Measurements from ENCODE around the gene CHORDC1. TPM values are rescaled to one million over a fixed set of nuclear protein-coding genes. Genes with fewer than 3 reads are reported as not detected.

Gene CHORDC1
- polyA plus RNA-seq, 1 of the 3 experiments (the other 2 are of a cell fraction) = 12.1 TPM

- Histone ChIP-seq H3K9ac (no peak overlapping the region), H4K20me1 (ENCODE audit: insufficient read depth) (no peaks in the 10 kb centered on the region), H3K4me1 (ENCODE audit: control insufficient read depth in 1 of 2, insufficient read depth in 2 of 2, low read depth in 1 of 2, low read length in 1 of 2) (no peaks in the 10 kb centered on the region), H2AFZ (ENCODE audit: low read depth) (no peak overlapping the region), H3K27me3 (ENCODE audit: insufficient read depth) (no peaks in the 10 kb centered on the region), H3K27ac (ENCODE audit: low read depth in 2 of 2, low read length in 1 of 2) (no peak overlapping the region), H3K9me3 (no peaks in the 10 kb centered on the region), H3K36me3 (replicated peaks in 1 of 2; ENCODE audit: control insufficient read depth in 1 of 2, insufficient read depth in 2 of 2, low read length in 1 of 2) (no peaks in the 10 kb centered on the region), H3F3A (replicated peaks; ENCODE audit: insufficient read depth) (no peaks in the 10 kb centered on the region), H3K79me2 (ENCODE audit: insufficient read depth) (no peaks in the 10 kb centered on the region), H3K4me2 (no peak overlapping the region), H3K4me3 (ENCODE audit: low read depth in 2 of 2, low read length in 1 of 2) (no peak overlapping the region), H3K9me2 (no peaks in the 10 kb centered on the region)
- WGBS (ENCODE audit: low lambda C conversion rate) = 57% methylated on average over 7 of the region's 8 CpGs
- TF ChIP-seq JUND (IDR thresholded peaks at IDR 0.05) (no peak), RAD21 (IDR thresholded peaks at IDR 0.05; ENCODE audit: low read length) (no peak), RCOR1 (IDR thresholded peaks at IDR 0.05; ENCODE audit: low read length) (no peak), GABPA (IDR thresholded peaks at IDR 0.05; ENCODE audit: low read depth) (no peak), GATA2 (CRISPR knock-in tag; IDR thresholded peaks at IDR 0.05) (no peak), FOSL2 (IDR thresholded peaks at IDR 0.05; ENCODE audit: borderline replicate concordance, low read depth) (no peak), REST (IDR thresholded peaks at IDR 0.05; ENCODE audit: low read depth, low read length) (no peak), YY1 (IDR thresholded peaks at IDR 0.05; ENCODE audit: low read depth) (no peak), POLR2AphosphoS5 (IDR thresholded peaks at IDR 0.05; ENCODE audit: low read depth, low read length) (no peak), PBX3 (IDR thresholded peaks at IDR 0.05) (no peak), IRF3 (IDR thresholded peaks at IDR 0.05; ENCODE audit: low read depth, low read length) (no peak), EP300 (IDR thresholded peaks at IDR 0.05; ENCODE audit: borderline replicate concordance in 1 of 2, low read depth in 1 of 2, low read length in 1 of 2) (no peak), USF1 (IDR thresholded peaks at IDR 0.05; ENCODE audit: borderline replicate concordance, low read depth) (no peak)
- ChIA-PET CTCF (interaction anchor here (0.6 to 2.2 kb wide), 5 partner anchors 15 to 1616 kb away, joined by 3 to 7 read pairs (median 3); no protein-coding TSS in a partner anchor), POLR2A (no interaction called here)
- no peak for DNase-seq
These were observed 28.1 kb upstream of the CHORDC1 start for GRCh38 chr11:90250970-90251369.
